ENCODE results near the gene EIF2AK3. TPM values are rescaled to one million over a fixed set of nuclear protein-coding genes. Genes with fewer than 3 reads are reported as not detected.
"Not testable (repeated sequence)": the region's sequence is repeated elsewhere in the genome, so short reads cannot be mapped to it uniquely, and the experiment has no call there.

Gene EIF2AK3
- total RNA-seq, 1 donor from 2014 or later: 24.0 TPM

- peaks cover 19 to 28% (median 23%) of the 10 kb centered on the region in 3 donors for H3K4me1 ChIP-seq (ENCODE audit: control insufficient read depth in 3 of 3, insufficient read depth in 3 of 3, low read length in 3 of 3)
- H3K9me3 ChIP-seq (ENCODE audit: control insufficient read depth in 3 of 3, low read length in 3 of 3); H3K27me3 ChIP-seq (ENCODE audit: control insufficient read depth in 3 of 3, insufficient read depth in 3 of 3, low read length in 3 of 3); H3K27ac ChIP-seq (ENCODE audit: low read depth, low read length); H3K4me3 ChIP-seq (ENCODE audit: low read length in 3 of 3); H3K9ac ChIP-seq (ENCODE audit: low read depth in 1 of 3, low read length in 3 of 3); H3K36me3 ChIP-seq (ENCODE audit: control insufficient read depth in 3 of 3, insufficient read depth in 3 of 3, low read length in 3 of 3): not testable (repeated sequence)
Measured at GRCh38 chr2:88623831-88624465, 3.3 kb downstream of the EIF2AK3 start.

DNA sequence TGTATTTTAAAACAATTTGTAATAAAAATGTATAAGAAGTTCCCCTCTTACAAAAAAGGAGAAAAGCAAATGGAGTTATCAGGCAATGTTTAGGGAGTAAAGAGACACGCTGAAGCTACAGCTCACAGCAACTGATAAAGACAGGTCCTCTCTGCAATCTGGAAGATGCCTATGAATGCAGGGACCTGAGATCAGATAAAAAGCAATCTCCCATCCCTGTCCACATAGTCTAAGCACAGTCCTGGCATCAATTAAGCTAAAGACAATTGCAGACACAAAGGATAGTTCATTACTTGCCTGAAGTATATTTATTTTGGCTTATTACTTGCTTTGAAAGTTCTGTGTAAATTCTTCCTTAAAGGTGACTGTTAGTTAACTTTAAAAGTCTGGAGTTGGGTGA lies 5.0 kb downstream of the EIF2AK3 start:
- Histone ChIP-seq H3K27ac (ENCODE audit: low read depth, low read length) (no peak overlapping the region), H3K9ac (ENCODE audit: low read depth in 1 of 3, low read length in 3 of 3) (no peak overlapping the region), H3K36me3 (ENCODE audit: control insufficient read depth in 3 of 3, insufficient read depth in 3 of 3, low read length in 3 of 3) (no peaks in the 10 kb centered on the region), H3K9me3 (ENCODE audit: control insufficient read depth in 3 of 3, low read length in 3 of 3) (no peaks in the 10 kb centered on the region), H3K4me1 (ENCODE audit: control insufficient read depth in 3 of 3, insufficient read depth in 3 of 3, low read length in 3 of 3) (peaks cover 12 to 20% (median 14%) of the 10 kb centered on the region in 3 donors), H3K4me3 (ENCODE audit: low read length in 3 of 3) (no peak overlapping the region), H3K27me3 (ENCODE audit: control insufficient read depth in 3 of 3, insufficient read depth in 3 of 3, low read length in 3 of 3) (no peaks in the 10 kb centered on the region)

GRCh38 chr2:88621432-88621831 lies 5.8 kb downstream of the EIF2AK3 start:
- peaks cover 12 to 20% (median 14%) of the 10 kb centered on the region in 3 donors for H3K4me1 ChIP-seq (ENCODE audit: control insufficient read depth in 3 of 3, insufficient read depth in 3 of 3, low read length in 3 of 3)
- no peak overlapping the region for H3K4me3 ChIP-seq (ENCODE audit: low read length in 3 of 3)
- no peaks in the 10 kb centered on the region for H3K27me3 ChIP-seq (ENCODE audit: control insufficient read depth in 3 of 3, insufficient read depth in 3 of 3, low read length in 3 of 3)
- no peaks in the 10 kb centered on the region for H3K9me3 ChIP-seq (ENCODE audit: control insufficient read depth in 3 of 3, low read length in 3 of 3)
- no peak overlapping the region for H3K27ac ChIP-seq (ENCODE audit: low read depth, low read length)
- H3K36me3 ChIP-seq (ENCODE audit: control insufficient read depth in 3 of 3, insufficient read depth in 3 of 3, low read length in 3 of 3): no peaks in the 10 kb centered on the region
- no peak overlapping the region for H3K9ac ChIP-seq (ENCODE audit: low read depth in 1 of 3, low read length in 3 of 3)

DNA sequence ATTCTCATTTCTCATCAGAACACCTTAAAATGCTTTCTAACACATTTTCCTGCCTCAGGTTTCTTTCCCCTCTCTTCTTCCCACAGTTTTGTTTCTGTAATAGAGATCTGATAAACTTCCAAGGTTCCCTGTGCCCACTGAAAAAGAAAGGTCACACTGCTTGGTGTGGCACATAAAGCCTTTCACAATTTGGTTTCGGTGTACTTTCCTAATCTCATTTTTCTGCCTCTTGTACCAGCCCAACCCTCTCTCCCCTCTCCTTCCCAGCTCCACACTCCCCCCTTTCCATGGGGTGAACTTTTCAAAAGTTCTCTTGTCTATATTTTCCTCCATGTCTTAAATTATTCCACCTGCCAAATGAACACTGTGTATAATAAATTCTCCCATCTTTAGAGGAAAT lies 7.2 kb downstream of the EIF2AK3 start:
- no peaks in the 10 kb centered on the region for H3K9me3 ChIP-seq (ENCODE audit: control insufficient read depth in 3 of 3, low read length in 3 of 3)
- H3K27me3 ChIP-seq (ENCODE audit: control insufficient read depth in 3 of 3, insufficient read depth in 3 of 3, low read length in 3 of 3): no peaks in the 10 kb centered on the region
- no peaks in the 10 kb centered on the region for H3K36me3 ChIP-seq (ENCODE audit: control insufficient read depth in 3 of 3, insufficient read depth in 3 of 3, low read length in 3 of 3)
- H3K4me3 ChIP-seq (ENCODE audit: low read length in 3 of 3): no peak overlapping the region
- no peak overlapping the region for H3K27ac ChIP-seq (ENCODE audit: low read depth, low read length)
- no peak overlapping the region for H3K9ac ChIP-seq (ENCODE audit: low read depth in 1 of 3, low read length in 3 of 3)
- H3K4me1 ChIP-seq (ENCODE audit: control insufficient read depth in 3 of 3, insufficient read depth in 3 of 3, low read length in 3 of 3): peaks cover 4 to 9% (median 9%) of the 10 kb centered on the region in 3 donors

- Histone ChIP-seq H3K4me1 (ENCODE audit: control insufficient read depth in 3 of 3, insufficient read depth in 3 of 3, low read length in 3 of 3) (peaks cover 0 to 6% (median 5%) of the 10 kb centered on the region in 3 donors), H3K27ac (ENCODE audit: low read depth, low read length) (no peak overlapping the region), H3K9me3 (ENCODE audit: control insufficient read depth in 3 of 3, low read length in 3 of 3) (no peaks in the 10 kb centered on the region), H3K36me3 (ENCODE audit: control insufficient read depth in 3 of 3, insufficient read depth in 3 of 3, low read length in 3 of 3) (peaks cover 0 to 2% (median 0%) of the 10 kb centered on the region in 3 donors), H3K4me3 (ENCODE audit: low read length in 3 of 3) (no peak overlapping the region), H3K27me3 (ENCODE audit: control insufficient read depth in 3 of 3, insufficient read depth in 3 of 3, low read length in 3 of 3) (no peaks in the 10 kb centered on the region), H3K9ac (ENCODE audit: low read depth in 1 of 3, low read length in 3 of 3) (no peak overlapping the region)
Measured at GRCh38 chr2:88615822-88616221, 11.4 kb downstream of the EIF2AK3 start.

- Histone ChIP-seq H3K4me1 (ENCODE audit: control insufficient read depth in 3 of 3, insufficient read depth in 3 of 3, low read length in 3 of 3) (peaks cover 0 to 6% (median 5%) of the 10 kb centered on the region in 3 donors), H3K27ac (ENCODE audit: low read depth, low read length) (no peak overlapping the region), H3K36me3 (ENCODE audit: control insufficient read depth in 3 of 3, insufficient read depth in 3 of 3, low read length in 3 of 3) (peaks cover 0 to 2% (median 0%) of the 10 kb centered on the region in 3 donors), H3K4me3 (ENCODE audit: low read length in 3 of 3) (no peak overlapping the region), H3K9ac (ENCODE audit: low read depth in 1 of 3, low read length in 3 of 3) (no peak overlapping the region), H3K27me3 (ENCODE audit: control insufficient read depth in 3 of 3, insufficient read depth in 3 of 3, low read length in 3 of 3) (no peaks in the 10 kb centered on the region), H3K9me3 (ENCODE audit: control insufficient read depth in 3 of 3, low read length in 3 of 3) (no peaks in the 10 kb centered on the region)
Measured at GRCh38 chr2:88614497-88615157, 12.6 kb downstream of the EIF2AK3 start.

DNA sequence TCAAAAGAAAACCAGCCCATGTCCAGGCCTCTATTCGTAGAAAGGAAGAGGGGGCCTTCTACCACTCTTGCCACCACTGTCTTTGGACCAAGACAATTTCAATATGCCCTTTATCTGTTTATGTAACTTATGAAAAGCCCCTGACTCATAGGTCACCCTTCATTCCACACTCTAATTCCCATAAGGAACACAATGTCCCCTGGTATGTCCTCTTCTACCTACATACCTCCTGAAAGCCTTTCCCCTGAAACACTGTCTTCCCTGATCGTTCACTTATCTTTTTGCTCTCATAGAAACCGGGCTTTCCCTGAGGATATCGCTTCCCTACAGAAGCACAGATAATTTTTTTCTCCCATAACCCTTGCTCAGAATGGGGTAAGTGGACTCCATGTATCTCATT lies 13.3 kb downstream of the EIF2AK3 start:
- peak overlapping the region in 1 of 3 donors; percentile 33 for H3K9ac ChIP-seq (ENCODE audit: low read depth in 1 of 3, low read length in 3 of 3)
- peaks cover 0 to 2% (median 0%) of the 10 kb centered on the region in 3 donors for H3K36me3 ChIP-seq (ENCODE audit: control insufficient read depth in 3 of 3, insufficient read depth in 3 of 3, low read length in 3 of 3)
- H3K4me1 ChIP-seq (ENCODE audit: control insufficient read depth in 3 of 3, insufficient read depth in 3 of 3, low read length in 3 of 3): peaks cover 0 to 6% (median 5%) of the 10 kb centered on the region in 3 donors
- no peaks in the 10 kb centered on the region for H3K9me3 ChIP-seq (ENCODE audit: control insufficient read depth in 3 of 3, low read length in 3 of 3)
- no peaks in the 10 kb centered on the region for H3K27me3 ChIP-seq (ENCODE audit: control insufficient read depth in 3 of 3, insufficient read depth in 3 of 3, low read length in 3 of 3)
- H3K4me3 ChIP-seq (ENCODE audit: low read length in 3 of 3): no peak overlapping the region
- H3K27ac ChIP-seq (ENCODE audit: low read depth, low read length): no peak overlapping the region

DNA sequence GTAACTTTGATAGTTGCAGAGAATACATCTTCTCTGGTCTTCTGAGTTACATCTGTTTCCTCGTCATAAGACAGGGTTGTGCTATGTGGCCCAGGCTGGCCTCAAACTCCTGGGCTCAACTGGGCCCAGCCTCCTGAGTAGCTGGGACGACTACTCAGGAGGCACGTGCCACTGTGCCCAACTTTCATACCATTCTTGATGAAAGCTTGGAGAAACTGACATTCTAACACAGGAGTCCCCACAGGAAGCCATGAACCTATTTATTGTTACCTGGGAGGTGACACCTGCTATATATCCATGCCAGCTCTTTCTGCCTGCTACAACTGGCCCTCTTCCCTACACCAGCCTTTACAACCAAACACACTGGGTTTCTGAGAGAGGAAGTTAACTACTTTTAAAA lies 19.1 kb downstream of the EIF2AK3 start:
- Histone ChIP-seq H3K4me1 (ENCODE audit: control insufficient read depth in 3 of 3, insufficient read depth in 3 of 3, low read length in 3 of 3) (peaks cover 0 to 2% (median 0%) of the 10 kb centered on the region in 3 donors), H3K27ac (ENCODE audit: low read depth, low read length) (no peak overlapping the region), H3K9ac (ENCODE audit: low read depth in 1 of 3, low read length in 3 of 3) (no peak overlapping the region), H3K4me3 (ENCODE audit: low read length in 3 of 3) (no peak overlapping the region), H3K9me3 (ENCODE audit: control insufficient read depth in 3 of 3, low read length in 3 of 3) (no peaks in the 10 kb centered on the region), H3K36me3 (ENCODE audit: control insufficient read depth in 3 of 3, insufficient read depth in 3 of 3, low read length in 3 of 3) (peaks cover 0 to 2% (median 0%) of the 10 kb centered on the region in 3 donors), H3K27me3 (ENCODE audit: control insufficient read depth in 3 of 3, insufficient read depth in 3 of 3, low read length in 3 of 3) (no peaks in the 10 kb centered on the region)

GRCh38 chr2:88607416-88607815 lies 19.8 kb downstream of the EIF2AK3 start:
- Histone ChIP-seq H3K27me3 (ENCODE audit: control insufficient read depth in 3 of 3, insufficient read depth in 3 of 3, low read length in 3 of 3) (no peaks in the 10 kb centered on the region), H3K27ac (ENCODE audit: low read depth, low read length) (no peak overlapping the region)

GRCh38 chr2:88606371-88607030 lies 20.8 kb downstream of the EIF2AK3 start:
- H3K9ac ChIP-seq (ENCODE audit: low read depth in 1 of 3, low read length in 3 of 3): no peak overlapping the region
- H3K4me1 ChIP-seq (ENCODE audit: control insufficient read depth in 3 of 3, insufficient read depth in 3 of 3, low read length in 3 of 3): peaks cover 0 to 2% (median 0%) of the 10 kb centered on the region in 3 donors
- H3K36me3 ChIP-seq (ENCODE audit: control insufficient read depth in 3 of 3, insufficient read depth in 3 of 3, low read length in 3 of 3): no peaks in the 10 kb centered on the region
- no peak overlapping the region for H3K27ac ChIP-seq (ENCODE audit: low read depth, low read length)
- no peaks in the 10 kb centered on the region for H3K27me3 ChIP-seq (ENCODE audit: control insufficient read depth in 3 of 3, insufficient read depth in 3 of 3, low read length in 3 of 3)
- no peak overlapping the region for H3K4me3 ChIP-seq (ENCODE audit: low read length in 3 of 3)
- H3K9me3 ChIP-seq (ENCODE audit: control insufficient read depth in 3 of 3, low read length in 3 of 3): no peaks in the 10 kb centered on the region

More at GRCh38 chr2:88607416-88607815, 19.8 kb downstream of the EIF2AK3 start:
- Histone ChIP-seq H3K4me3 (ENCODE audit: low read length in 3 of 3) (no peak overlapping the region), H3K9me3 (ENCODE audit: control insufficient read depth in 3 of 3, low read length in 3 of 3) (no peaks in the 10 kb centered on the region), H3K9ac (ENCODE audit: low read depth in 1 of 3, low read length in 3 of 3) (no peak overlapping the region), H3K36me3 (ENCODE audit: control insufficient read depth in 3 of 3, insufficient read depth in 3 of 3, low read length in 3 of 3) (no peaks in the 10 kb centered on the region), H3K4me1 (ENCODE audit: control insufficient read depth in 3 of 3, insufficient read depth in 3 of 3, low read length in 3 of 3) (peaks cover 0 to 2% (median 0%) of the 10 kb centered on the region in 3 donors)
